GM23338 (cell line): Measurements from ENCODE around the gene LIF. TPM values are rescaled to one million over a fixed set of nuclear protein-coding genes. Genes with fewer than 3 reads are reported as not detected.

Source experiments
- ATAC-seq: fragments of 200-7000 bp; cut with Tn5 transposase; 3 replicates; pipeline ENCODE4 v1.9.1; 2020
- DNase-seq: peaks from one replicate; pipeline ENCODE4 v3.0.0-alpha.2; 2015; ENCODE audit warnings: low spot score
- H2AFZ ChIP-seq: fragments of 200-600 bp; sonication (generic); 2 replicates; pipeline ENCODE4 v1.8.0; 2016; ENCODE audit warnings: antibody characterized with exemption, mild to moderate bottlenecking, moderate library complexity
- H3F3A ChIP-seq: fragments of 200-600 bp; sonication (generic); replicated peaks from 2 replicates; pipeline ENCODE4 v1.8.0; 2017; ENCODE audit warnings: antibody characterized with exemption, mixed run types, low read depth
- H3K27ac ChIP-seq: fragments of 200-600 bp; sonication (generic); 2 replicates; pipeline ENCODE4 v1.6.1; 2016; ENCODE audit warnings: low read depth
- H3K27me3 ChIP-seq: fragments of 200-600 bp; sonication (generic); 2 replicates; pipeline ENCODE4 v1.8.0; 2016; ENCODE audit warnings: mild to moderate bottlenecking, mixed run types, moderate library complexity; ENCODE audit not compliant: insufficient read depth
- H3K36me3 ChIP-seq: fragments of 200-600 bp; sonication (generic); 2 replicates; pipeline ENCODE4 v1.8.0; 2016; ENCODE audit warnings: mild to moderate bottlenecking; ENCODE audit not compliant: insufficient read depth
- H3K4me1 ChIP-seq: fragments of 200-600 bp; sonication (generic); 2 replicates; pipeline ENCODE4 v1.8.0; 2016; ENCODE audit warnings: mild to moderate bottlenecking, moderate library complexity; ENCODE audit not compliant: insufficient read depth
- H3K4me2 ChIP-seq: fragments of 200-600 bp; sonication (generic); 2 replicates; pipeline ENCODE4 v1.7.1; 2017; ENCODE audit warnings: mixed run types
- H3K4me3 ChIP-seq: fragments of 200-600 bp; sonication (generic); 2 replicates; pipeline ENCODE4 v1.6.1; 2016; ENCODE audit warnings: mixed run types
- H3K79me2 ChIP-seq: fragments of 200-600 bp; sonication (generic); replicated peaks from 2 replicates; pipeline ENCODE4 v1.8.0; 2017; ENCODE audit warnings: mild to moderate bottlenecking; ENCODE audit not compliant: insufficient read depth
- H3K9me2 ChIP-seq: fragments of 200-600 bp; sonication (generic); 2 replicates; pipeline ENCODE4 v1.8.0; 2017; ENCODE audit not compliant: insufficient read depth
- H4K20me1 ChIP-seq: fragments of 200-600 bp; sonication (generic); replicated peaks from 2 replicates; pipeline ENCODE4 v1.8.0; 2017; ENCODE audit warnings: mild to moderate bottlenecking; ENCODE audit not compliant: insufficient read depth
- H3K27ac Mint-ChIP-seq: 2 replicates; pipeline ENCODE4 v1.8.0; 2020; ENCODE audit warnings: inconsistent platforms, mild to moderate bottlenecking, moderate library complexity, mixed read lengths
- H3K27me3 Mint-ChIP-seq: 3 replicates; pipeline ENCODE4 v1.8.0; 2022; ENCODE audit warnings: low read depth, mild to moderate bottlenecking, moderate library complexity, mixed read lengths, inconsistent platforms; ENCODE audit not compliant: insufficient read depth, poor library complexity
- H3K36me3 Mint-ChIP-seq: 3 replicates; pipeline ENCODE4 v1.8.0; 2021; ENCODE audit warnings: low read depth, mild to moderate bottlenecking, inconsistent platforms, moderate library complexity, mixed read lengths
- H3K4me1 Mint-ChIP-seq: 3 replicates; pipeline ENCODE4 v1.8.0; 2020; ENCODE audit warnings: mild to moderate bottlenecking, inconsistent platforms, mixed read lengths
- H3K4me3 Mint-ChIP-seq: 3 replicates; pipeline ENCODE4 v1.8.0; 2021; ENCODE audit warnings: moderate library complexity, mild to moderate bottlenecking, inconsistent platforms, mixed read lengths
- H3K9me3 Mint-ChIP-seq: 3 replicates; pipeline ENCODE4 v1.8.0; 2020; ENCODE audit warnings: moderate library complexity, mild to moderate bottlenecking, inconsistent platforms, mixed read lengths
- CREB1 ChIP-seq: fragments of 250-450 bp; sonication (Bioruptor Pico); IDR thresholded peaks from 2 replicates; pipeline ENCODE4 v1.5.0; 2020; ENCODE audit warnings: low read depth, mild to moderate bottlenecking, moderate library complexity
- CTCF ChIP-seq, 2 experiments: fragments of 200-600 bp in 1 of 2; sonication (generic) in 1 of 2; conservative IDR thresholded peaks; 2 replicates each; pipeline versions ENCODE4 v1.5.1 to v1.6.1; 2016 to 2017; ENCODE audit warnings: antibody characterized with exemption in 2 of 2, low read depth in 2 of 2, mild to moderate bottlenecking in 2 of 2, moderate library complexity in 1 of 2
- ETS1 ChIP-seq: IDR thresholded peaks from 2 replicates; pipeline ENCODE4 v1.6.1; 2016; ENCODE audit warnings: antibody characterized with exemption
- EZH2 ChIP-seq: fragments of 200-600 bp; sonication (generic); IDR thresholded peaks from one replicate; pipeline ENCODE4 v1.8.0; 2017; ENCODE audit warnings: antibody characterized with exemption, mild to moderate bottlenecking, low read depth; ENCODE audit not compliant: unreplicated experiment
- EZH2phosphoT487 ChIP-seq: fragments of 200-600 bp; sonication (generic); IDR thresholded peaks from one replicate; pipeline ENCODE4 v1.8.1; 2018; ENCODE audit warnings: antibody characterized with exemption; ENCODE audit not compliant: unreplicated experiment
- JUNB ChIP-seq: IDR thresholded peaks from one replicate; pipeline ENCODE4 v1.6.1; 2016; ENCODE audit warnings: antibody characterized with exemption; ENCODE audit not compliant: unreplicated experiment
- NANOG ChIP-seq: IDR thresholded peaks from 2 replicates; pipeline ENCODE4 v1.6.1; 2016; ENCODE audit warnings: antibody characterized with exemption, borderline replicate concordance
- POLR2AphosphoS5 ChIP-seq: IDR thresholded peaks from 2 replicates; pipeline ENCODE4 v1.6.1; 2016; ENCODE audit warnings: antibody characterized with exemption, low read depth
- REST ChIP-seq: IDR thresholded peaks from one replicate; pipeline ENCODE4 v1.6.1; 2018; ENCODE audit warnings: antibody characterized with exemption; ENCODE audit not compliant: unreplicated experiment
- STAT1 ChIP-seq: IDR thresholded peaks from one replicate; pipeline ENCODE4 v1.6.1; 2016; ENCODE audit warnings: antibody characterized with exemption; ENCODE audit not compliant: unreplicated experiment
- ZNF114 ChIP-seq: fragments of 250-450 bp; sonication (Bioruptor Pico); IDR thresholded peaks from 2 replicates; pipeline ENCODE4 v1.5.0; 2020; ENCODE audit warnings: mild to moderate bottlenecking, moderate library complexity
- ZNF331 ChIP-seq: fragments of 250-450 bp; sonication (Bioruptor Pico); IDR thresholded peaks from 2 replicates; pipeline ENCODE4 v1.5.0; 2020; ENCODE audit warnings: low read depth, mild to moderate bottlenecking, moderate library complexity
- ZNF462 ChIP-seq: fragments of 250-450 bp; sonication (Bioruptor Pico); IDR thresholded peaks from 2 replicates; pipeline ENCODE4 v1.5.0; 2020; ENCODE audit warnings: mild to moderate bottlenecking, moderate library complexity
- polyA plus RNA-seq: library from polyadenylated mRNA; unstranded; fragments of >200 nt; fragmentation: Nextera tagmentation; extraction: Ambion mirVana; gene quantifications from 2 replicates; pipeline ENCODE4 v1.2.1, GENCODE V29; 2016
- total RNA-seq: library from RNA; depleted of rRNA; stranded (reverse); fragments of >200 nt; shearing (Covaris generic); gene quantifications from 2 replicates; pipeline ENCODE4 v1.2.3, GENCODE V29; 2014

Gene LIF
- total and polyA plus RNA-seq, 2 experiments from 2014 or later: 1.8 to 3.6 TPM

GRCh38 chr22:30191040-30191701, 55.4 kb downstream of the LIF start:
- Mint-ChIP-seq H3K27me3 (peaks cover 2% of the 10 kb centered on the region), H3K27ac (no peak overlapping the region), H3K36me3 (no peaks in the 10 kb centered on the region), H3K4me3 (no peak overlapping the region), H3K9me3 (no peaks in the 10 kb centered on the region), H3K4me1 (peaks cover 34% of the 10 kb centered on the region)
- H3K79me2 ChIP-seq: no peaks in the 10 kb centered on the region
- no peaks in the 10 kb centered on the region for H3K27me3 ChIP-seq
- no peak for ATAC-seq
- no peak overlapping the region for H3K4me3 ChIP-seq
- H3F3A ChIP-seq: no peaks in the 10 kb centered on the region
- no peak for TF ChIP-seq STAT1
- no peak for TF ChIP-seq CTCF (conservative IDR thresholded peaks at IDR 0.05; ENCODE audit: low read depth in 2 of 2)
- TF ChIP-seq POLR2AphosphoS5: no peak
- no peak for TF ChIP-seq EZH2phosphoT487
- TF ChIP-seq NANOG: no peak
- TF ChIP-seq ZNF331 (CRISPR knock-in tag): no peak
- TF ChIP-seq ZNF462 (CRISPR knock-in tag): no peak
- no peak for TF ChIP-seq JUNB
- TF ChIP-seq EZH2: no peak
- TF ChIP-seq REST: no peak
- no peak for TF ChIP-seq ETS1
- TF ChIP-seq ZNF114: no peak
- no peak for TF ChIP-seq CREB1 (CRISPR knock-in tag)
- H3K36me3 ChIP-seq: no peaks in the 10 kb centered on the region
- H3K9me2 ChIP-seq: no peaks in the 10 kb centered on the region; the same call in 1 of the 2 replicates
- H3K27ac ChIP-seq: no peak overlapping the region
- H2AFZ ChIP-seq: peak overlapping the region; percentile 53; the same call in 1 of the 2 replicates
- no peak for DNase-seq
- no peak overlapping the region for H3K4me2 ChIP-seq
- peaks cover 28% of the 10 kb centered on the region for H3K4me1 ChIP-seq
- H4K20me1 ChIP-seq: no peaks in the 10 kb centered on the region
